H1 (cell line): ENCODE data around the gene PRAME. TPM values are rescaled to one million over a fixed set of nuclear protein-coding genes. Genes with fewer than 3 reads are reported as not detected.

Source experiments
- KDM1A ChIP-seq: fragments of 200-600, 300-600 bp; sonication (generic); IDR thresholded peaks from 2 replicates; pipeline ENCODE4 v1.7.1; 2016; ENCODE audit warnings: mild to moderate bottlenecking, low read length, borderline replicate concordance
- POLR2AphosphoS5 ChIP-seq: IDR thresholded peaks from 2 replicates; pipeline ENCODE4 v1.6.1; 2011; ENCODE audit warnings: low read depth, low read length
- polyA plus RNA-seq, 7 experiments: library from polyadenylated mRNA; depleted of rRNA in 3 of 7; stranded (reverse) in 5 of 7; unstranded in 2 of 7; fragments of >200 nt in 5 of 7; fragments of 200-250 nt in 2 of 7; gene quantifications; 1 replicate in 5 of 7; 2 replicates in 1 of 7; 4 replicates in 1 of 7; pipeline versions ENCODE4 v1.2.1 to v1.2.3, GENCODE V29; 2011 to 2013; ENCODE audit warnings: missing spikeins in 2 of 7, mixed read lengths in 2 of 7
- total RNA-seq: library from RNA; stranded (reverse); fragmentation: NEBNext Ultra II Directional; extraction: Animal tissue kit (Norgen Biotek cat#: 25700); gene quantifications from 2 replicates; pipeline ENCODE4 v1.2.1, GENCODE V29; 2021
- TF ChIP-seq, protein P1 (sequence below): fragments of 300-600 bp; sonication (generic); IDR thresholded peaks from 2 replicates; pipeline ENCODE4 v1.7.1; 2012; ENCODE audit warnings: low read length, moderate library complexity, mild to moderate bottlenecking, inconsistent platforms; ENCODE audit not compliant: insufficient replicate concordance

The PRAME gene
- total and polyA plus RNA-seq, 2 of the 8 experiments (the other 6 are each of a cell fraction or from before 2014, with no cell fraction given), result 0.15 to 1.1 TPM

DNA sequence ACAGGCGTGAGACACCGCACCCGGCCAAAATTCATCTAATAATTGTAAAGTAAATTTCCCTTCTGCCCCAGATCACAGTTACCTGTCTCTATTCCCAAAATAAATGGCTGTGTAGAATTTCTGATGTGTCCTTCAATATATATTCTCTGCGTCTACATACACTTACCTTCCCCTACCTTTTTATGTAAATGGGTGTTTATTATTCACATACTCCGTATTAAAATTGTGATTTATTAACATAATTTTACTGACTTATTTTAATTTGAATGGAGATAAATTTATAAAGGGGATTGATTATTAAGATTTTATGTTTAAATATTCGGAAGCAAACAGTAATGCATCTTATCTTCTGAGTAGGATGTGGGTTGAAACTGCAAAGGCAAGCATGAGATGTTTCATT lies 22.6 kb downstream of the PRAME start (continued):
- TF ChIP-seq, protein P1, sequence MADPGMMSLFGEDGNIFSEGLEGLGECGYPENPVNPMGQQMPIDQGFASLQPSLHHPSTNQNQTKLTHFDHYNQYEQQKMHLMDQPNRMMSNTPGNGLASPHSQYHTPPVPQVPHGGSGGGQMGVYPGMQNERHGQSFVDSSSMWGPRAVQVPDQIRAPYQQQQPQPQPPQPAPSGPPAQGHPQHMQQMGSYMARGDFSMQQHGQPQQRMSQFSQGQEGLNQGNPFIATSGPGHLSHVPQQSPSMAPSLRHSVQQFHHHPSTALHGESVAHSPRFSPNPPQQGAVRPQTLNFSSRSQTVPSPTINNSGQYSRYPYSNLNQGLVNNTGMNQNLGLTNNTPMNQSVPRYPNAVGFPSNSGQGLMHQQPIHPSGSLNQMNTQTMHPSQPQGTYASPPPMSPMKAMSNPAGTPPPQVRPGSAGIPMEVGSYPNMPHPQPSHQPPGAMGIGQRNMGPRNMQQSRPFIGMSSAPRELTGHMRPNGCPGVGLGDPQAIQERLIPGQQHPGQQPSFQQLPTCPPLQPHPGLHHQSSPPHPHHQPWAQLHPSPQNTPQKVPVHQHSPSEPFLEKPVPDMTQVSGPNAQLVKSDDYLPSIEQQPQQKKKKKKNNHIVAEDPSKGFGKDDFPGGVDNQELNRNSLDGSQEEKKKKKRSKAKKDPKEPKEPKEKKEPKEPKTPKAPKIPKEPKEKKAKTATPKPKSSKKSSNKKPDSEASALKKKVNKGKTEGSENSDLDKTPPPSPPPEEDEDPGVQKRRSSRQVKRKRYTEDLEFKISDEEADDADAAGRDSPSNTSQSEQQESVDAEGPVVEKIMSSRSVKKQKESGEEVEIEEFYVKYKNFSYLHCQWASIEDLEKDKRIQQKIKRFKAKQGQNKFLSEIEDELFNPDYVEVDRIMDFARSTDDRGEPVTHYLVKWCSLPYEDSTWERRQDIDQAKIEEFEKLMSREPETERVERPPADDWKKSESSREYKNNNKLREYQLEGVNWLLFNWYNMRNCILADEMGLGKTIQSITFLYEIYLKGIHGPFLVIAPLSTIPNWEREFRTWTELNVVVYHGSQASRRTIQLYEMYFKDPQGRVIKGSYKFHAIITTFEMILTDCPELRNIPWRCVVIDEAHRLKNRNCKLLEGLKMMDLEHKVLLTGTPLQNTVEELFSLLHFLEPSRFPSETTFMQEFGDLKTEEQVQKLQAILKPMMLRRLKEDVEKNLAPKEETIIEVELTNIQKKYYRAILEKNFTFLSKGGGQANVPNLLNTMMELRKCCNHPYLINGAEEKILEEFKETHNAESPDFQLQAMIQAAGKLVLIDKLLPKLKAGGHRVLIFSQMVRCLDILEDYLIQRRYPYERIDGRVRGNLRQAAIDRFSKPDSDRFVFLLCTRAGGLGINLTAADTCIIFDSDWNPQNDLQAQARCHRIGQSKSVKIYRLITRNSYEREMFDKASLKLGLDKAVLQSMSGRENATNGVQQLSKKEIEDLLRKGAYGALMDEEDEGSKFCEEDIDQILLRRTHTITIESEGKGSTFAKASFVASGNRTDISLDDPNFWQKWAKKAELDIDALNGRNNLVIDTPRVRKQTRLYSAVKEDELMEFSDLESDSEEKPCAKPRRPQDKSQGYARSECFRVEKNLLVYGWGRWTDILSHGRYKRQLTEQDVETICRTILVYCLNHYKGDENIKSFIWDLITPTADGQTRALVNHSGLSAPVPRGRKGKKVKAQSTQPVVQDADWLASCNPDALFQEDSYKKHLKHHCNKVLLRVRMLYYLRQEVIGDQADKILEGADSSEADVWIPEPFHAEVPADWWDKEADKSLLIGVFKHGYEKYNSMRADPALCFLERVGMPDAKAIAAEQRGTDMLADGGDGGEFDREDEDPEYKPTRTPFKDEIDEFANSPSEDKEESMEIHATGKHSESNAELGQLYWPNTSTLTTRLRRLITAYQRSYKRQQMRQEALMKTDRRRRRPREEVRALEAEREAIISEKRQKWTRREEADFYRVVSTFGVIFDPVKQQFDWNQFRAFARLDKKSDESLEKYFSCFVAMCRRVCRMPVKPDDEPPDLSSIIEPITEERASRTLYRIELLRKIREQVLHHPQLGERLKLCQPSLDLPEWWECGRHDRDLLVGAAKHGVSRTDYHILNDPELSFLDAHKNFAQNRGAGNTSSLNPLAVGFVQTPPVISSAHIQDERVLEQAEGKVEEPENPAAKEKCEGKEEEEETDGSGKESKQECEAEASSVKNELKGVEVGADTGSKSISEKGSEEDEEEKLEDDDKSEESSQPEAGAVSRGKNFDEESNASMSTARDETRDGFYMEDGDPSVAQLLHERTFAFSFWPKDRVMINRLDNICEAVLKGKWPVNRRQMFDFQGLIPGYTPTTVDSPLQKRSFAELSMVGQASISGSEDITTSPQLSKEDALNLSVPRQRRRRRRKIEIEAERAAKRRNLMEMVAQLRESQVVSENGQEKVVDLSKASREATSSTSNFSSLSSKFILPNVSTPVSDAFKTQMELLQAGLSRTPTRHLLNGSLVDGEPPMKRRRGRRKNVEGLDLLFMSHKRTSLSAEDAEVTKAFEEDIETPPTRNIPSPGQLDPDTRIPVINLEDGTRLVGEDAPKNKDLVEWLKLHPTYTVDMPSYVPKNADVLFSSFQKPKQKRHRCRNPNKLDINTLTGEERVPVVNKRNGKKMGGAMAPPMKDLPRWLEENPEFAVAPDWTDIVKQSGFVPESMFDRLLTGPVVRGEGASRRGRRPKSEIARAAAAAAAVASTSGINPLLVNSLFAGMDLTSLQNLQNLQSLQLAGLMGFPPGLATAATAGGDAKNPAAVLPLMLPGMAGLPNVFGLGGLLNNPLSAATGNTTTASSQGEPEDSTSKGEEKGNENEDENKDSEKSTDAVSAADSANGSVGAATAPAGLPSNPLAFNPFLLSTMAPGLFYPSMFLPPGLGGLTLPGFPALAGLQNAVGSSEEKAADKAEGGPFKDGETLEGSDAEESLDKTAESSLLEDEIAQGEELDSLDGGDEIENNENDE, result no peak
- TF ChIP-seq POLR2AphosphoS5 (no peak), KDM1A (no peak)
- TF ChIP-seq, all 59 proteins: peak for 0
